Measurements from ENCODE around the gene RGL1.

RGL1 gene

DNA sequence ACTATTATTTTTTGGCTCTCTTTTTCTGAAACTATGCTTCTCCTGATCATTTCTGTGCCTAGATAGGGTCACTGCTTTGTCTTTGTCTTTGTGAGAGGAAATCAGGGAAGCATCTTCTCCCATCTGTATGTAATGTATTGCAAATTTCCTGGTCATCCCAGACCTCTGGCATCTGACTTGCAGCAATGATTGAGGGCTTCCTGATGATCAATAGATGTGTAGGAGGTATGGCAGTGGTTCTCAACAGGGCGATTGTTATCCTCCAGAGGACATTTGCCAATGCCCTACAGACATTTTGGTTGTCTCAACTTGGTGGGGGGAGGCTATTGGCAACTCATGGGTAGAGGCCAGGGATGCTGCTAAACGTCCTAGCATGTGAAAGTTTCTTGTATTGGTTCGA is 64.7 kb downstream of the RGL1 start:
- DNase-seq (ENCODE audit: low read depth), result no peak
- H3K4me3 ChIP-seq (ENCODE audit: low read depth, low read length), result no peak overlapping the region
- TF ChIP-seq, protein P1, sequence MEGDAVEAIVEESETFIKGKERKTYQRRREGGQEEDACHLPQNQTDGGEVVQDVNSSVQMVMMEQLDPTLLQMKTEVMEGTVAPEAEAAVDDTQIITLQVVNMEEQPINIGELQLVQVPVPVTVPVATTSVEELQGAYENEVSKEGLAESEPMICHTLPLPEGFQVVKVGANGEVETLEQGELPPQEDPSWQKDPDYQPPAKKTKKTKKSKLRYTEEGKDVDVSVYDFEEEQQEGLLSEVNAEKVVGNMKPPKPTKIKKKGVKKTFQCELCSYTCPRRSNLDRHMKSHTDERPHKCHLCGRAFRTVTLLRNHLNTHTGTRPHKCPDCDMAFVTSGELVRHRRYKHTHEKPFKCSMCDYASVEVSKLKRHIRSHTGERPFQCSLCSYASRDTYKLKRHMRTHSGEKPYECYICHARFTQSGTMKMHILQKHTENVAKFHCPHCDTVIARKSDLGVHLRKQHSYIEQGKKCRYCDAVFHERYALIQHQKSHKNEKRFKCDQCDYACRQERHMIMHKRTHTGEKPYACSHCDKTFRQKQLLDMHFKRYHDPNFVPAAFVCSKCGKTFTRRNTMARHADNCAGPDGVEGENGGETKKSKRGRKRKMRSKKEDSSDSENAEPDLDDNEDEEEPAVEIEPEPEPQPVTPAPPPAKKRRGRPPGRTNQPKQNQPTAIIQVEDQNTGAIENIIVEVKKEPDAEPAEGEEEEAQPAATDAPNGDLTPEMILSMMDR (conservative IDR thresholded peaks at IDR 0.05; ENCODE audit: low read depth, low read length), result no peak

DNA sequence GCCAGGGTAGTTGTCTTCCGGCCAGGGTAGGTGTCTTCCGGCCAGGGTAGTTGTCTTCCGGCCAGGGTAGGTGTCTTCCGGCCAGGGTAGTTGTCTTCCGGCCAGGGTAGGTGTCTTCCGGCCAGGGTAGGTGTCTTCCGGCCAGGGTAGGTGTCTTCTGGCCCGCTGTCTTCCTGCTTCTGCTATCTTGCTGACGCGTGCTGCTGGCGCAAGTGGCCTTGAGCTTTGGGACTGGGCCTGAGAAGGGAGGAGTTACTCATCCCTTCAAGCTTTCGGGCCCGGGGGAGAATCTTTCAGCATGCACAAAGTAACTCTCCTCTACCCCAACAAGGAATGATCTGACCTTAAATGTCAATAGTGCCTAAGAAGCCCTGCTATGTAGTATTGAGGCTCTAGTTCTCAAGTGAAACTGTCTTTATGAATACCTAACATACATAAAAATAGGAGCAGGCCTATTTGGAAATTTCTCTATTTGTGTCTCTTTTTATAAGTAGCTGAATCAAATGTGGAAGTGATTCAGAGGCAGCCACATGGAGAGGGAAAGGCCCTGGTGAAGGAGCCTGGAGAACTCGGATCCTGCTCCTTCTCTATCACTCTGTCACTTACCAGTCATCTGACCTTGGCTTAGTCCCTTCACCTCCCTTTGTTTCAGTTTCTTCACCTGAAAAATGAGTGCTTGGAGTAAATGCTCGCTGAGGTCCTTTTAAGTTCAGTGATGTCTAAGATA is 65.6 kb downstream of the RGL1 start:
- no peak overlapping the region for H3K4me3 ChIP-seq (ENCODE audit: low read depth, low read length)
- TF ChIP-seq, protein P1 (conservative IDR thresholded peaks at IDR 0.05; ENCODE audit: low read depth, low read length), result no peak
- peak; percentile 18 for DNase-seq (ENCODE audit: low read depth)

DNA sequence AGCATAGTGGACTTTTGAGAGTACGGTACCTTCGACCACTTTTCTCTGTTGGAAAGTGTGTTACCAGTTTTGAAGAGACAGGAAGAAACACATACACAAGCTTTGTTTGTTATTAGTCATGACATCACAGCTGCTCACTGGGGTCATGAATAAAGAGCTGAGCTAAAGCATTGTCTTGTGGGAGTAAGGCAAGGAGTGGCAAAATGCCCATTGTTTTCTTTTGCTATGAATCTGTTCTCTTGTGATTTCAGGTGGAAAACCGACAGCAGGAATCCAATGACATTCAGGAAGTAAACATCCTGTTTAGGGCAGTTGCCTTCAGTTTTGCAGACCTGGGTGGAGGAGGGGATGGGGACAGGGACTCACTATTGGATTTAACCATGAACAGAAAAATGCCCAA is 66.2 kb downstream of the RGL1 start:
- peak; percentile 65 for DNase-seq (ENCODE audit: low read depth)
- H3K4me3 ChIP-seq (ENCODE audit: low read depth, low read length), result no peak overlapping the region
- TF ChIP-seq, protein P1 (conservative IDR thresholded peaks at IDR 0.05; ENCODE audit: low read depth, low read length), result no peak

DNA sequence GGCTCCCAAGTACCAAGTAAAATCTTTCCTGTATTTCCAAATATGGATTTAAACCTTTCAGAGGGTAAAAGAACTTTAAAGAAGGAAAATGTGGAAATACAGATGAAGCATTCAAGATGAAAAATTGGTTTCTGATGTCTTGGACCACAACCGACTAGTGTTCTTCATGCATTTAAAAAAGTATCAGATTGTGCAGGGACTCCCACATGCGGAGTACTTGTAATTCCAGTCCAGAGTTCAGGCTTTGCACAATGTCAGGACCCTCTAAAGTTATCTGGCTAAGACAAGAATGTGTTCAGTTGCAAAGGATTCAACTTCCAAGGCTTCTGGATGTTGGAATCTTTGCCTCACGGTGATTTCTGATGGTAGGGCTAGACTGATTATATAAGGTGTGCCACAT is 66.7 kb downstream of the RGL1 start:
- TF ChIP-seq, protein P1 (conservative IDR thresholded peaks at IDR 0.05; ENCODE audit: low read depth, low read length), result no peak
- no peak overlapping the region for H3K4me3 ChIP-seq (ENCODE audit: low read depth, low read length)
- DNase-seq (ENCODE audit: low read depth), result peak; percentile 30

DNA sequence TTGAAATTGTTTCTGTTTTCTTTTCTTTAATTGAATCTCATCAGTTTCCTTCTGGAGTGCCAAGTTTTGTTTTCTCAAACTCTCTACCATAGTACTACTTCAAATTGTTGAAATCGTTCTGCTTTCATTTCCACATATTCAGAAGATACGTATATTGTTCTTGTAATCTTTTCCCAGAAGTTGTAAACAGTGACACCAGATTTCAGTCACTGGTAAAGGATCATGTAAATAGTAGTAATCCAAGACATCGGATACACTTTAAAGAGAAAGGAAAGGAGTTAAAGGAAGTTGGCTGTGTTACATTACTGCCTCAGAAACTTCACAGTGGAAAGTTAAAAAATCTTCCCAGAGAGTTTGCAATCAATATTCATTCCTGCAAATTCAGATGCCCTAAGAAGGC is 67.5 kb downstream of the RGL1 start:
- peak overlapping the region; percentile 17 for H3K4me3 ChIP-seq (ENCODE audit: low read depth, low read length)
- peak; percentile 61 for DNase-seq (ENCODE audit: low read depth)
- TF ChIP-seq, protein P1 (conservative IDR thresholded peaks at IDR 0.05; ENCODE audit: low read depth, low read length), result no peak

DNA sequence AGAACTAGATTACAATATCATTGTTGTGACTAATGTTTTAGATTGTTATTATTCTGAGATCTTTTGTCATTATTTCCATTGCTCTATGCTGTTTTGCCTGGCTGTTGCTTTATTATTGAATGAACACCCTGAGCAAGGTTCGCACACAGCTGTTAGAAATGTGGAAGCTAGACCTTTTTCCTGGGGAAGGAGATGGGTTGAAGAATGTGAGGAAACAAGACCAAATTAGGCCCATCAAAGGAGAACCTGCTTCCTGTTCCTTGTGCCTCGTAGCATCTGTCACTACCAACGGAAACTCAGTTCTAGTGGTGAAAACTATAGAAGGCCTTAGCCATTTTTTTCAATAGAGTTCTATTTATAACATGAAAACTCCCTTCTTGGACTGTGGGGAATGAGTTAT is 68.7 kb downstream of the RGL1 start:
- no peak overlapping the region for H3K4me3 ChIP-seq (ENCODE audit: low read depth, low read length)
- no peak for DNase-seq (ENCODE audit: low read depth)
- TF ChIP-seq, protein P1 (conservative IDR thresholded peaks at IDR 0.05; ENCODE audit: low read depth, low read length), result no peak

DNA sequence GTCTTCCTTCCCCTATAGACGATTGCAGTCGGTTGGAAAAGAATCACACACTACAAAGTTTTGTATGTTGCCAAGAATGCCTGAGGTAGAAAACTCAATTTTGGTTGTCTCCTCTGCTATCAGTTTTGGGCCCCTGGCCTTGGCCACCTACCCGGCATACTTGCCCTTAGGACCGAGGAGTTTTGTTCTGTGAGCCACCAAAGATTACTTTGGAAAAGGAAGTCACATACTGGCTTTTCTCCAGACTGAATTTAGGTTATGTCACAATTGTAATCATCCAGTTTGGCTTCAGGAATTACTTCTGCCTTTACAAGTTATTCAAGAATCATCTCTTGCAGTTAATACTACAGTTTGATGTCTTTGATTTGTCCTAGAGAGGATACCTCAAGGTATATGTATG is 71.4 kb downstream of the RGL1 start:
- TF ChIP-seq, protein P1 (conservative IDR thresholded peaks at IDR 0.05; ENCODE audit: low read depth, low read length), result no peak
- no peak for DNase-seq (ENCODE audit: low read depth)
- H3K4me3 ChIP-seq (ENCODE audit: low read depth, low read length), result no peak overlapping the region
